Measurements from ENCODE around the gene SYNCRIP.
"Not testable (repeated sequence)": the region's sequence is repeated elsewhere in the genome, so short reads cannot be mapped to it uniquely, and the experiment has no call there.

Gene SYNCRIP

GRCh38 chr6:85593438-85594196 lies 49.1 kb downstream of the SYNCRIP start, which contains the start of gene SNX14:
TSS of gene SNX14 (minus strand) at chr6:85593858. CDS start at chr6:85593718, 140 bp downstream.
- DNase-seq (ENCODE audit: low spot score), result peak; percentile 95

- DNase-seq (ENCODE audit: low spot score), result no peak
These were observed 50.7 kb downstream of the SYNCRIP start for GRCh38 chr6:85592033-85592432.

DNA sequence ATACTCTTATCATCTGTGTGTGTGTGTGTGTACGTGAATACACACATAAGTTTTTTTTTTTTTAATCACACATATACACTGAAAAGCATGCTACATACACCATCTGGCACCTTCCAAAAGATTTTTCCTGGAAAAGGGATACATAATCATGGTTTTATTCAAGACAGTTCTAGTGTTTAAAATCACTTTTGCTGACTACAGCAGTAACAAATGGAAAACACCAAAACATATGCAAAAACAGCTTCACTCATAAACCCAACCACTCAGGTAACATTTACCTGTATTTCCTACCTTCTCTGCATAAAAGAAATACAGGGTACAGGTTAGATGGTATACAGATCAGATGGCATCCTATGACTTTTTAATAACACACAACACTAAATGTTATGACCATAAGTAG lies 51.5 kb downstream of the SYNCRIP start:
- DNase-seq (ENCODE audit: low spot score), result no peak

DNA sequence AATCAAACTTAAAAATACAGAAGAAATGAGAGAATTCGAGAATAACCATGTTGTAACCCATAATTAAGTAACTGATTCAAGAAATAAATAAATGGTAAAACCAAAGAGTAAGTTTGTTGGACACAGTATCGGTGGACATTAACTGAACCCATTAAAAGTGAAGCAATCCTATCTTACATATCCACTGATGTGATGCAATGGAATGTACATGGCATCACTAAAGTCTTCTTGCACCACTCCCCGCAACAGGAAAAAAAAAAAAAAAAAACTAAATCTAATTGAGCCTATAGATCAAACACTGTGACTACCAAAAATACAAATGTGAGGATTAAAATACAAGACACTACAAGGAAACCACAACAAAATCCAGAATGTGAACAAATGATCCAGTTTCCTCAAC lies 56.9 kb downstream of the SYNCRIP start:
- DNase-seq (ENCODE audit: low spot score), result no peak

GRCh38 chr6:85582832-85583231 lies 59.9 kb downstream of the SYNCRIP start:
- not testable (repeated sequence) for DNase-seq (ENCODE audit: low spot score)

DNA sequence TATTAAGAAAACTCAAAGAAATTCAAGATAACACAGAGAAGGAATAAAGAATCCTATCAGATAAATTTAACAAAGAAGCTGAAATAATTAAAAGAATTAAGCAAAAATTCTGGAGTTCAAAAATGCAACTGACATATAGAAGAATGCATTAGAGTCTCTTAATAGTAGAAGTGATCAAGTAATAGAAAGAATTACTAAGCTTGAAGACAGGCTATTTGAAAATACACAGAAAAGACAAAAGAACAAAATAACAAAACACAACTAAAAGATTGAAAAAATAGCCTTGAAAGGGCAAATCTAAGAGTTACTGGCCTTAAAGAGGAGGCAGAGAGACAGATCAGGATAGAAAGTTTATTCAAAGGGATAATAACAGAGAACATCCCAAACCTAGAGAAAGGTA lies 61.1 kb downstream of the SYNCRIP start:
- DNase-seq (ENCODE audit: low spot score), result no peak

- DNase-seq (ENCODE audit: low spot score), result no peak
These were observed 61.8 kb downstream of the SYNCRIP start for GRCh38 chr6:85580878-85581267.

DNA sequence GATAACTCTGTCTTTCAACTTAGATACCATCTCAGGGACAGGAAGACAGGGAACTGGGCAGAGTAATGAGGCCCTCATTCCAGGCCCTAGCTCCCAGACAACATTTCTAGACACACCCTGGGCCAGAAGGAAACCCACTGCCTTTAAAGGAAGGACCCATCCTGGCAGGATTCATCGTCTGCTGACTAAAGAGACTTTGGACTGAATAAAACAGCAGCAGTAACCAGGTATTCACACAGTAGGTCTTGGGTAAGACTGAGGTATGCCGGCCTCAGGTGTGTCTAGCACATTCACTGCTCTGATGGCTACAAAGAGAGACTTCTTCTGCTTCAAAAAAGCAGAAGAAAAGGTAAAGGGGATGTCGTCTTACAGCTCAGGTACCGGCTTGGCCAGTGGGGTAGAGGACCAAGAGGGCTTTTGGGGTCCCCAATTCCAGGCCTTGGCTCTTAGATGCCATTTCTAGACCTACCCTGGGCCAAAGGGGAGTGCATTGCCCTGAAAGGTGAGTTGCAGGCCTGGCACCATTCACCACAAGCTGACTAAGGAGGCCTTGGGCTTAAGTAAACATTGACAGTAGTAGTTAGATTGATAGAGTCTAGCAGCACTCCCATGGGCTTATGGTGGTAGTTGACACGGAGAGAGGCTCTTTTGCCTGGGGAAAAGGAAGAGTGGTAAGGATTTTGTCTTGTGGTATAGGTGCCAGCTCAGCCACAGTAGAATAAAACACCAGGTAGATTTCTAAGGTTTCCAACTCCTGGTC lies 62.4 kb downstream of the SYNCRIP start:
- no peak for DNase-seq (ENCODE audit: low spot score)

- no peak for DNase-seq (ENCODE audit: low spot score)
These were observed 63.1 kb downstream of the SYNCRIP start for GRCh38 chr6:85579581-85579980.

DNA sequence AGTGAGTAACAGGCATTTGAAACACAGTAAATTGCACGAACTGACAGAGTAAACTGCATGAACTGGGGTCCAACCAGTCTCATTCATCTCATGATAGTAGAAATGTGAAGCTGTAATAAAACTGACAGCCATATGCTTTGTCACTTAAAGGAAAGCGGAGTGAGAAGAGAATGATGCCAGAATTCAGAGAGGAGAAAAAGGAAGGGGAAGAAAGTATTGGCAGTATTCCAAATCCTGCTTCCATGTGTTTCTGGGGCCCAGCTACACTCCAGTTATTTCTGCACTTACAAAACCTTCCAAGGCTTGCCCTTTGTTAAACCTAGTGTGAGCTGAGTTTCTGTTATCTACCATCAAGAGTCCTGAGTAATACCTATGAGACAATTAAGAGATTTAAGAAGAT lies 66.2 kb downstream of the SYNCRIP start:
- no peak for DNase-seq (ENCODE audit: low spot score)

GRCh38 chr6:85574932-85575598 lies 67.6 kb downstream of the SYNCRIP start:
- DNase-seq (ENCODE audit: low spot score), result no peak

DNA sequence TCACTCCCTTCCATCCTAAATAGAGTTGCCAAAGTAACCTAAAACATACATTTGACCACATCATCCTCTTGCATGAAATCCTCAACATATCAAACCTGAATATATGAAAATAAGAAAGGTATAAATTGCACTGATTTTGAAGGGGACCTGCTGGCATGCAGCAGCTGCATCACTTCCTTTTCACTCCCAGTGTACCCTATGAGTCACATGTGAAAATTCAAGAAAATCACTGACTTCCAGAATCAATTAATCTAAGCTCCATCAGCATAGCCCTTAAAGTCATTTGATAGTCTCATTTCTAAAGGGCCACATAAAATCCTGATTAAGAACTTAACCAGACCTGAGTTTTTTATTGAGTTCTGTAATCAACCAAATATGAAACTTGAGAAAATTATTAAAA lies 73.4 kb downstream of the SYNCRIP start:
- DNase-seq (ENCODE audit: low spot score), result no peak

- no peak for DNase-seq (ENCODE audit: low spot score)
These were observed 74.3 kb downstream of the SYNCRIP start for GRCh38 chr6:85568411-85568810.

DNA sequence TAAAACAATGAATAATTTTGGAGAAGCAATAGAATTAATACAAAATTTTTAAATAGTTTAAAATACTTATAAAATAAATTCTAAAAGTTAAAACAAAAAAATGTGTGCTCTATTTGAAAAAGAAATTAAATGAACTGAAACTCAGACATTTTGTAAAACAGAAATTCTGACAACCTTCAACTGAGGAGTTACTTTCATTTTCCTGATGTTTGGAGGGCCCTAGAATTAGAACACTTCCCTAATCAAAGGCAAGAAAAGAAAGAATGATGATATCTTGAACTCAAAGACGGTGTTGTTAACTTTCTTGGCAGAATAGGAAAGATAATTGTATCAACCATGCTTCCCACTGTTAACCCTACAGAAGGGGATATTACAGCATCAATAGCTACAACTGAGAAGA lies 77.0 kb downstream of the SYNCRIP start:
- no peak for DNase-seq (ENCODE audit: low spot score)

DNA sequence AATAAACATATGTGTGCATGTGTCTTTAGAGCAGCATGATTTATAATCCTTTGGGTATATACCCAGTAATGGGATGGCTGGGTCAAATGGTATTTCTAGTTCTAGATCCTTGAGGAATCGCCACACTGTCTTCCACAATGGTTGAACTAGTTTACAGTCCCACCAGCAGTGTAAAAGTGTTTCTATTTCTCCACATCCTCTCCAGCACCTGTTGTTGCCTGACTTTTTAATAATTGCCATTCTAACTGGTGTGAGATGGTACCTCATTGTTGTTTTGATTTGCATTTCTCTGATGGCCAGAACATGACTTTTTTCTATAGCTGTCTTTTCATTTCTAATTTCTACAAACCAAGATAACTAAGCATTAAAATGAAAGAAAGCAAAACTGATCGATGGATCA lies 78.5 kb downstream of the SYNCRIP start:
- DNase-seq (ENCODE audit: low spot score), result not testable (repeated sequence)
